Measurements from ENCODE around the gene MYL12B. TPM values are rescaled to one million over a fixed set of nuclear protein-coding genes. Genes with fewer than 3 reads are reported as not detected.

Gene MYL12B
- total RNA-seq, 1 donor from 2014 or later: 123 TPM

GRCh38 chr18:3236470-3236869 lies 25.5 kb upstream of the MYL12B start:
- TF ChIP-seq CTCF (IDR thresholded peaks at IDR 0.05; ENCODE audit: partially characterized antibody, unreplicated experiment): no peak
- no peak for DNase-seq
- peaks cover 1% of the 10 kb centered on the region for H3K9me3 Mint-ChIP-seq (ENCODE audit: unreplicated experiment)
- no peak overlapping the region for H3K4me3 Mint-ChIP-seq (ENCODE audit: unreplicated experiment)
- H3K27me3 Mint-ChIP-seq (ENCODE audit: unreplicated experiment): no peaks in the 10 kb centered on the region
- no peak overlapping the region for H3K27ac Mint-ChIP-seq (ENCODE audit: unreplicated experiment)
- H3K36me3 Mint-ChIP-seq (ENCODE audit: unreplicated experiment): peaks cover 14% of the 10 kb centered on the region
- H3K4me1 Mint-ChIP-seq (ENCODE audit: low read depth, unreplicated experiment): no peaks in the 10 kb centered on the region

- DNase-seq: no peak
- Mint-ChIP-seq H3K4me1 (ENCODE audit: low read depth, unreplicated experiment) (no peaks in the 10 kb centered on the region), H3K36me3 (ENCODE audit: unreplicated experiment) (peaks cover 14% of the 10 kb centered on the region), H3K27ac (ENCODE audit: unreplicated experiment) (no peak overlapping the region), H3K27me3 (ENCODE audit: unreplicated experiment) (no peaks in the 10 kb centered on the region), H3K4me3 (ENCODE audit: unreplicated experiment) (no peak overlapping the region), H3K9me3 (ENCODE audit: unreplicated experiment) (peaks cover 1% of the 10 kb centered on the region)
- no peak for TF ChIP-seq CTCF (IDR thresholded peaks at IDR 0.05; ENCODE audit: partially characterized antibody, unreplicated experiment)
Observed at GRCh38 chr18:3238742-3239141, 23.2 kb upstream of the MYL12B start.

- Mint-ChIP-seq H3K9me3 (ENCODE audit: unreplicated experiment) (peaks cover 5% of the 10 kb centered on the region), H3K4me3 (ENCODE audit: unreplicated experiment) (no peak overlapping the region)
Observed at GRCh38 chr18:3245185-3245564, 16.8 kb upstream of the MYL12B start.

GRCh38 chr18:3245853-3246634 lies 15.9 kb upstream of the MYL12B start:
- Mint-ChIP-seq H3K4me1 (ENCODE audit: low read depth, unreplicated experiment) (peaks cover 16% of the 10 kb centered on the region), H3K36me3 (ENCODE audit: unreplicated experiment) (peaks cover under 1% of the 10 kb centered on the region), H3K27me3 (ENCODE audit: unreplicated experiment) (no peaks in the 10 kb centered on the region), H3K4me3 (ENCODE audit: unreplicated experiment) (peak overlapping the region; percentile 90), H3K9me3 (ENCODE audit: unreplicated experiment) (peaks cover 5% of the 10 kb centered on the region), H3K27ac (ENCODE audit: unreplicated experiment) (no peak overlapping the region)
- TF ChIP-seq CTCF (IDR thresholded peaks at IDR 0.05; ENCODE audit: partially characterized antibody, unreplicated experiment): peak; percentile 84
- peak; percentile 87 for DNase-seq

More at GRCh38 chr18:3245185-3245564, 16.8 kb upstream of the MYL12B start:
- H3K27me3 Mint-ChIP-seq (ENCODE audit: unreplicated experiment): no peaks in the 10 kb centered on the region
- H3K36me3 Mint-ChIP-seq (ENCODE audit: unreplicated experiment): peaks cover 9% of the 10 kb centered on the region
- TF ChIP-seq CTCF (IDR thresholded peaks at IDR 0.05; ENCODE audit: partially characterized antibody, unreplicated experiment): no peak
- H3K27ac Mint-ChIP-seq (ENCODE audit: unreplicated experiment): no peak overlapping the region
- no peak for DNase-seq
- H3K4me1 Mint-ChIP-seq (ENCODE audit: low read depth, unreplicated experiment): peaks cover 11% of the 10 kb centered on the region

- Mint-ChIP-seq H3K4me1 (ENCODE audit: low read depth, unreplicated experiment) (peaks cover 16% of the 10 kb centered on the region), H3K4me3 (ENCODE audit: unreplicated experiment) (peak overlapping the region; percentile 90), H3K9me3 (ENCODE audit: unreplicated experiment) (peaks cover 5% of the 10 kb centered on the region), H3K27ac (ENCODE audit: unreplicated experiment) (peak overlapping the region; percentile 39), H3K36me3 (ENCODE audit: unreplicated experiment) (no peaks in the 10 kb centered on the region), H3K27me3 (ENCODE audit: unreplicated experiment) (no peaks in the 10 kb centered on the region)
- no peak for DNase-seq
- TF ChIP-seq CTCF (IDR thresholded peaks at IDR 0.05; ENCODE audit: partially characterized antibody, unreplicated experiment): no peak
Observed at GRCh38 chr18:3246635-3247239, 15.2 kb upstream of the MYL12B start.
